HUES6 (cell line): ENCODE results near the gene C15orf39.

ENCODE experiments used
- H3K27ac ChIP-seq: 2 replicates; pipeline ENCODE4 v1.7.0; 2013; ENCODE audit warnings: low read depth, mild to moderate bottlenecking, low read length, inconsistent platforms
- H3K27me3 ChIP-seq: 2 replicates; pipeline ENCODE4 v1.6.1; 2013; ENCODE audit warnings: low read length; ENCODE audit not compliant: control insufficient read depth, insufficient read depth
- H3K36me3 ChIP-seq: 2 replicates; pipeline ENCODE4 v1.6.1; 2013; ENCODE audit warnings: low read length; ENCODE audit not compliant: control insufficient read depth, insufficient read depth
- H3K4me1 ChIP-seq: 2 replicates; pipeline ENCODE4 v1.6.1; 2013; ENCODE audit warnings: low read length; ENCODE audit not compliant: control insufficient read depth, insufficient read depth
- H3K4me3 ChIP-seq: 2 replicates; pipeline ENCODE4 v1.5.1; 2013; ENCODE audit warnings: low read depth, low read length
- H3K9ac ChIP-seq: one replicate; pipeline ENCODE4 v1.6.1; 2013; ENCODE audit warnings: mild to moderate bottlenecking, low read length
- H3K9me3 ChIP-seq: 2 replicates; pipeline ENCODE4 v1.6.1; 2013; ENCODE audit warnings: low read depth, low read length; ENCODE audit not compliant: control insufficient read depth, insufficient read depth

The C15orf39 gene

GRCh38 chr15:75201616-75202250, at the start of gene C15orf39:
C15orf39 (plus strand) TSS chr15:75201882; CDS start chr15:75206049, 4,167 bp downstream.
- Histone ChIP-seq H3K4me1 (peaks cover 44% of the 10 kb centered on the region), H3K9me3 (no peaks in the 10 kb centered on the region), H3K9ac (peak within 1 kb of the TSS; percentile 86), H3K4me3 (peak within 1 kb of the TSS; percentile 92), H3K36me3 (peaks cover 10% of the 10 kb centered on the region), H3K27ac (peak within 1 kb of the TSS; percentile 70), H3K27me3 (peaks cover 8% of the 10 kb centered on the region; the same call in 1 of the 2 replicates)

- H3K9ac ChIP-seq: no peak overlapping the region
These were observed 49.2 kb upstream of the C15orf39 start for GRCh38 chr15:75152382-75153079.

DNA sequence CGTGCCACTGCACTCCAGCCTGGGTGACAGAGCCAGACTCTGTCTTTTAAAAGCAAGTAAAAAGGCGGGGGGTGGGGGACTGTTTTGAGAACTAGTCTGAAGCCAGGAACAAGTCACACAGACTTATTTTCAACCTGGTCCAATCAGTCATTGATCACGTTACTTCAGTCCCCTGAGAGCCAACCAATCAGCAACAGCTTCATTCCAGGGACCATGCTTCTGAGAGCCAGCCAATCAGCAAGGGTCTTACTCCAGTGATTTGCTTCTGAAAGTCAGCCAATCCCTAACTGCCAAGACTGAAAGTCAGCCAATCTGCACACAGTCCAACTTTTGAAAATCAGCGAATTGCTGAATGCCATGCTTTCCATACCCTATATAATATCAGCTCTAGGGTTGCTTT, 48.6 kb upstream of the C15orf39 start:
- peaks cover 9% of the 10 kb centered on the region for H3K4me1 ChIP-seq
- H3K9ac ChIP-seq: no peak overlapping the region
- H3K27ac ChIP-seq: no peak overlapping the region
- peaks cover 12% of the 10 kb centered on the region; the same call in 1 of the 2 replicates for H3K9me3 ChIP-seq
- H3K36me3 ChIP-seq: no peaks in the 10 kb centered on the region
- H3K4me3 ChIP-seq: no peak overlapping the region
- no peaks in the 10 kb centered on the region for H3K27me3 ChIP-seq

More at GRCh38 chr15:75152382-75153079, 49.2 kb upstream of the C15orf39 start:
- Histone ChIP-seq H3K4me3 (no peak overlapping the region), H3K36me3 (no peaks in the 10 kb centered on the region), H3K27ac (no peak overlapping the region), H3K9me3 (peaks cover 12% of the 10 kb centered on the region; the same call in 1 of the 2 replicates), H3K27me3 (no peaks in the 10 kb centered on the region), H3K4me1 (peaks cover 9% of the 10 kb centered on the region)

GRCh38 chr15:75153565-75154276, 48.0 kb upstream of the C15orf39 start:
- no peaks in the 10 kb centered on the region for H3K36me3 ChIP-seq
- H3K27ac ChIP-seq: no peak overlapping the region
- H3K4me1 ChIP-seq: peaks cover 9% of the 10 kb centered on the region
- 0 out of 2 replicates have a peak, but pooled peaks cover 8% of the 10 kb centered on the region for H3K9me3 ChIP-seq
- H3K27me3 ChIP-seq: no peaks in the 10 kb centered on the region
- H3K4me3 ChIP-seq: no peak overlapping the region
- H3K9ac ChIP-seq: no peak overlapping the region

GRCh38 chr15:75154461-75155062, 47.1 kb upstream of the C15orf39 start:
- Histone ChIP-seq H3K4me1 (peaks cover 9% of the 10 kb centered on the region), H3K9ac (no peak overlapping the region), H3K27ac (no peak overlapping the region)

GRCh38 chr15:75156326-75157215, 45.1 kb upstream of the C15orf39 start:
- Histone ChIP-seq H3K27ac (no peak overlapping the region), H3K36me3 (no peaks in the 10 kb centered on the region), H3K4me1 (peaks cover 9% of the 10 kb centered on the region), H3K4me3 (no peak overlapping the region), H3K9me3 (no peaks in the 10 kb centered on the region), H3K27me3 (no peaks in the 10 kb centered on the region), H3K9ac (no peak overlapping the region)

More at GRCh38 chr15:75154461-75155062, 47.1 kb upstream of the C15orf39 start:
- Histone ChIP-seq H3K4me3 (no peak overlapping the region), H3K27me3 (no peaks in the 10 kb centered on the region), H3K36me3 (no peaks in the 10 kb centered on the region), H3K9me3 (0 out of 2 replicates have a peak, but pooled peaks cover 6% of the 10 kb centered on the region)

DNA sequence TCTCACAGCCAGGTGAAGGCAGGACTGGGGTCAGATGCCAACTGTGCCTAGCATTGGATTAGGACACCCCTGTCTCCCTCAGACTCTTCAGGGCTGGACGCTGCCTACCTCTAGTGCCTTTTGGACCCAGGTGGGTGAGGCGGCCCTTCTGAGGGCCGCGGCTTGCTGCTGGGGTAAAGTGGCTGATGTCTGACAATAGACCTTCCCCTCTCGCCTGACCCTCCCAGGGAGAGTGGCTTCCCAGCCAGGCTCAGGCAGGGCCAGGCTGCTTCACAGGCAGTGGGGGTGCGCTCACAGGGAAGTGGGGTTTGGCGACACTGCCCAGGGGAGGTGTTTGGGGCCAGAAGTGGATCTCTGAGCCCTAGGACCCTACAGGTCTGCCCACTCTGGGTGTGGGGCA, 43.3 kb upstream of the C15orf39 start:
- no peak overlapping the region for H3K27ac ChIP-seq
- H3K9ac ChIP-seq: no peak overlapping the region
- H3K4me1 ChIP-seq: peaks cover 11% of the 10 kb centered on the region
- H3K36me3 ChIP-seq: no peaks in the 10 kb centered on the region
- H3K9me3 ChIP-seq: no peaks in the 10 kb centered on the region
- no peak overlapping the region for H3K4me3 ChIP-seq
- no peaks in the 10 kb centered on the region for H3K27me3 ChIP-seq

- H3K27ac ChIP-seq: no peak overlapping the region
These were observed 42.4 kb upstream of the C15orf39 start for GRCh38 chr15:75159244-75159643.

GRCh38 chr15:75161106-75161916, 40.4 kb upstream of the C15orf39 start:
- H3K9me3 ChIP-seq: peaks cover 6% of the 10 kb centered on the region
- H3K27ac ChIP-seq: no peak overlapping the region
- H3K9ac ChIP-seq: no peak overlapping the region
- H3K4me1 ChIP-seq: peaks cover 16% of the 10 kb centered on the region
- H3K27me3 ChIP-seq: no peaks in the 10 kb centered on the region
- H3K4me3 ChIP-seq: no peak overlapping the region
- H3K36me3 ChIP-seq: no peaks in the 10 kb centered on the region

More at GRCh38 chr15:75159244-75159643, 42.4 kb upstream of the C15orf39 start:
- H3K36me3 ChIP-seq: no peaks in the 10 kb centered on the region
- H3K4me3 ChIP-seq: no peak overlapping the region
- peaks cover 11% of the 10 kb centered on the region for H3K4me1 ChIP-seq
- H3K27me3 ChIP-seq: no peaks in the 10 kb centered on the region
- no peak overlapping the region for H3K9ac ChIP-seq
- H3K9me3 ChIP-seq: no peaks in the 10 kb centered on the region
